GM19397 (cell line): ENCODE data around the gene CNKSR3.

Source experiments
- ATAC-seq: cut with Tn5 transposase; IDR thresholded peaks from one replicate; pipeline ENCODE4 v1.9.1; 2021; ENCODE audit warnings: mild to moderate bottlenecking, moderate library complexity; ENCODE audit not compliant: unreplicated experiment

Gene CNKSR3

GRCh38 chr6:154458565-154459470, 51.7 kb downstream of the CNKSR3 start:
- ATAC-seq: no peak

- no peak for ATAC-seq
These were observed 52.6 kb downstream of the CNKSR3 start for GRCh38 chr6:154457881-154458284.

- ATAC-seq: no peak
These were observed 53.3 kb downstream of the CNKSR3 start for GRCh38 chr6:154457046-154457713.

- no peak for ATAC-seq
These were observed 57.2 kb downstream of the CNKSR3 start for GRCh38 chr6:154453329-154453728.

GRCh38 chr6:154450498-154450897, 60.0 kb downstream of the CNKSR3 start:
- ATAC-seq: no peak

GRCh38 chr6:154448448-154449096, 61.9 kb downstream of the CNKSR3 start:
- no peak for ATAC-seq

- ATAC-seq: no peak
These were observed 62.5 kb downstream of the CNKSR3 start for GRCh38 chr6:154447954-154448353.

- no peak for ATAC-seq
These were observed 63.5 kb downstream of the CNKSR3 start for GRCh38 chr6:154446984-154447383.

- no peak for ATAC-seq
These were observed 65.1 kb downstream of the CNKSR3 start for GRCh38 chr6:154445417-154445816.

- peak; percentile 38 for ATAC-seq
These were observed 68.5 kb downstream of the CNKSR3 start for GRCh38 chr6:154441995-154442310.

GRCh38 chr6:154440422-154441043, 70.0 kb downstream of the CNKSR3 start:
- no peak for ATAC-seq

- ATAC-seq: no peak
These were observed 70.5 kb downstream of the CNKSR3 start for GRCh38 chr6:154440022-154440421.

- no peak for ATAC-seq
These were observed 71.5 kb downstream of the CNKSR3 start for GRCh38 chr6:154438882-154439415.

- no peak for ATAC-seq
These were observed 75.0 kb downstream of the CNKSR3 start for GRCh38 chr6:154435400-154435945.

GRCh38 chr6:154434662-154435061, 75.8 kb downstream of the CNKSR3 start:
- no peak for ATAC-seq

- ATAC-seq: no peak
These were observed 76.8 kb downstream of the CNKSR3 start for GRCh38 chr6:154433477-154434241.

GRCh38 chr6:154432533-154433476, 77.7 kb downstream of the CNKSR3 start:
- ATAC-seq: no peak

GRCh38 chr6:154430481-154430919, 80.0 kb downstream of the CNKSR3 start:
- ATAC-seq: no peak

- ATAC-seq: no peak
These were observed 80.8 kb downstream of the CNKSR3 start for GRCh38 chr6:154429711-154430110.
